ENCODE data around the gene KCNJ6.
A peak's percentile ranks its signal among the peaks of the same experiment; 100 is the strongest.

Gene KCNJ6

DNA sequence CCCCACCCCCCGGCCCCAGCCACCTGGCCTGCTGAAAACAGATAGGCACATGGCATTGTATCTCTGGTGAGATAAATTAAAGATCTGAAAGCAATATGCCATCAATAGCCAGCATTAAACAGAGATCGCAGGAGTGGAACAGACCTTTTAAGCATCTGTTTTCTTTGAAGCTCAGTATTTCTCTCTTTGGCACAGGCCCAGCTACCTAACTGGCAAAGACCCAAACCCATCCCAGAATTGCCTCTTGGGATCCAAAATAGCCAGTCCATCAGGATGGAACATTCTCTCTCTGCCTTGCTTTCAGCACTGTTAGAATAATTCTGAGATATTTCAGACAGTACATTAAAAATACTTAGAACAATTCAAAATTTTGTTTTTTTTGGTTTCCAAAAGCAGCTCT is 46.0 kb downstream of the KCNJ6 start:
- TF ChIP-seq, protein P1, sequence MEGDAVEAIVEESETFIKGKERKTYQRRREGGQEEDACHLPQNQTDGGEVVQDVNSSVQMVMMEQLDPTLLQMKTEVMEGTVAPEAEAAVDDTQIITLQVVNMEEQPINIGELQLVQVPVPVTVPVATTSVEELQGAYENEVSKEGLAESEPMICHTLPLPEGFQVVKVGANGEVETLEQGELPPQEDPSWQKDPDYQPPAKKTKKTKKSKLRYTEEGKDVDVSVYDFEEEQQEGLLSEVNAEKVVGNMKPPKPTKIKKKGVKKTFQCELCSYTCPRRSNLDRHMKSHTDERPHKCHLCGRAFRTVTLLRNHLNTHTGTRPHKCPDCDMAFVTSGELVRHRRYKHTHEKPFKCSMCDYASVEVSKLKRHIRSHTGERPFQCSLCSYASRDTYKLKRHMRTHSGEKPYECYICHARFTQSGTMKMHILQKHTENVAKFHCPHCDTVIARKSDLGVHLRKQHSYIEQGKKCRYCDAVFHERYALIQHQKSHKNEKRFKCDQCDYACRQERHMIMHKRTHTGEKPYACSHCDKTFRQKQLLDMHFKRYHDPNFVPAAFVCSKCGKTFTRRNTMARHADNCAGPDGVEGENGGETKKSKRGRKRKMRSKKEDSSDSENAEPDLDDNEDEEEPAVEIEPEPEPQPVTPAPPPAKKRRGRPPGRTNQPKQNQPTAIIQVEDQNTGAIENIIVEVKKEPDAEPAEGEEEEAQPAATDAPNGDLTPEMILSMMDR (IDR thresholded peaks at IDR 0.05; ENCODE audit: low read depth, low read length), result no peak
- DNase-seq (ENCODE audit: low read depth in 2 of 2), result no peak
- H3K4me3 ChIP-seq (replicated peaks in 1 of 2; ENCODE audit: low read depth in 2 of 2, low read length in 2 of 2), result no peak overlapping the region

DNA sequence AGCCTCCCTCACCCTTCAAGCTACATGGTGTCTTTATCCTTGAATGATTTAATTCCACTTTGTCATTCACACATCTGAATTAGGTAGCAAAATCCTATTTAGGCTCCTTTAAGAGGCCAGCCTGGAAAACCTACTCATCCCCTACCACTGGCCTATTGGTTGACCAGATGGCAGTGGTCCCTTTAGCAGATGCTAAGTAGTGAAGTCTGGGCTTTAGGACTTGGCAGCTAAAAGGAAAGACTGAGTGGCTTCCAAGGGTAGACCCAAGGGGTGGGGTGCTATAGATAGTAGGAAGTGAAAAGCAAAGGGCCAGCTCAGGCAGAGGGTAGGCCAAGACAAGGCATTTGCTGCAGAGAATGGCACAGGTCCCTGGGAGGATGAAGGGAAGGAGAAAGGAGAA is 46.6 kb downstream of the KCNJ6 start:
- no peak for DNase-seq (ENCODE audit: low read depth in 2 of 2)
- H3K4me3 ChIP-seq (replicated peaks in 1 of 2; ENCODE audit: low read depth in 2 of 2, low read length in 2 of 2), result no peak overlapping the region
- TF ChIP-seq, protein P1 (IDR thresholded peaks at IDR 0.05; ENCODE audit: low read depth, low read length), result no peak

DNA sequence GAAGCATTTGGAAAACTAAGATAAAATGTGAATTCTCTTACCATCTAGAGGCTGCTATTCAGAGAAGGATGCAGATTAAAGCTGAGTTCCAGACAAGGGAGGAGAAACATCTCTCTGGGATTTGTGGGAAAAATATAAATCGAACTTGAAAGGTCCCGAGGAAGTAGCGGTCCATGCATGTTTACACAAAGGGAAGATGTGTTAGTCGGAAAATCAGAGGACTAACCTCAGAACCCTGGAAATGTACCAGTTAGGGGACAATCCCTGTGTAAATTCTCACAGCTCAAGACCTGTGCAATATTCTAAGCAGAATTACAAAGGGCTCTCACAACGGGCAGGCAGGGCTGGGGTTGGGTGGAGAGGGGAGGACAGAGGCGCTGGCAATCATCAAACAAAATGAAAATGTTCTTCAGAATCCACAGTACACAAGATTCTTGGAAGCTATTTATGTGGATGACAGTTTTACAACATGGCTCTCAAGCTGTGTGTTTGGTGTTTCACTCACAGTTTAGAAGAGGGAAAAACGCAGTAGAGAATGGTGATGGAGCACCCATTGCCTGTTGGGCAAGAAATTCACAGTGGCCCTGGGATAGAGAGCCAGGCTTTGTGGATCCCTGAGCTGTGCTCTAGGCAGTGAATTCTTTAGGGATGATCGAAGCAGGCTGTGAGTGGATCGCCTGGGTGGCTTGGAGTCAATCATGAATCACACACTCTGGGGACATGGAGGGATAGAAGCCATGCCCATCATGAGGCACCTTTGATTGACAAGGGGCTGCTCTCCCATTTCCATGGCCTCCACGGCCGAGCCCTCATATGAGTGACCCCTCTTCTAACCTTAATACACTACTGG is 47.6 kb downstream of the KCNJ6 start:
- H3K4me3 ChIP-seq (replicated peaks in 1 of 2; ENCODE audit: low read depth in 2 of 2, low read length in 2 of 2), result no peak overlapping the region
- TF ChIP-seq, protein P1 (IDR thresholded peaks at IDR 0.05; ENCODE audit: low read depth, low read length), result no peak
- peak in 1 of 2 donors; percentile 78 for DNase-seq (ENCODE audit: low read depth in 2 of 2)

DNA sequence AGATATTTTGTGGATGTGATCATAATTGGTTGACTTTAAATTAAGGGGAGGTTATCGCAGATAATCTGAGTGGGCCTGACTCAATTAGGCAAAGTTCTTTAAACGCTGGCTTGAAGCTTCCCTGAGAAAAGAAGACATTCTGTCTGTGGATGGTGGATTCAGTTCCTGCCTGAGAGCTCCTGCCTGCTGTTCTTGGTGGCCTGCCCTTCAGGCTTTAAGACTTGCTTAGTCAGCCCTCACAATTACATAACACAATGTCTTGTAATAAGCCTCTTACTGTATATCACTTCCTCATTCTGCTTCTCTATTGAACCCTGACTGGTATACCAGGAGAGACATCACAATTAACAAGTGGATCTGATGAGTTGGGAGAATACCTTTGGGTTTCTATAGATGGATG is 50.2 kb downstream of the KCNJ6 start:
- TF ChIP-seq, protein P1 (IDR thresholded peaks at IDR 0.05; ENCODE audit: low read depth, low read length), result no peak
- peak in 1 of 2 donors; percentile 57 for DNase-seq (ENCODE audit: low read depth in 2 of 2)
- H3K4me3 ChIP-seq (replicated peaks in 1 of 2; ENCODE audit: low read depth in 2 of 2, low read length in 2 of 2), result no peak overlapping the region

DNA sequence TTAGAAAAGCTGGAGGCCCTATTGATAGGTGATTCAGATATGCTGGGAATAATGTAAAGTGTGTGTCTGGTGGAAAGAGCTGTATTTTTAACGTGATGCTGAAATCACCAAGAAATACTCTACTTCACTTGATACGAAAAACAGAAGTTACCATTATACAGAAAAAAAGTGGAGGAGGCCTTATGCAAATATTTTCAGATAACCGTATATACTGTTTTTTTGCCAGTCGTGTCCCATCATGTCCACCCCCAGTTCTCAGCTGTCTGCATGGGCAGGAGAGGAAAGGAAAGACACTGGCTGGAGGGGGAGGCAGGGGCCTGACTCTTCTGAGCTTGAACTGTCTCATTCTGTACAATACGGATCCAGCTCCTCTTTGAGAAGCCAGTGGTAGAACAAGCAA is 51.1 kb downstream of the KCNJ6 start:
- DNase-seq (ENCODE audit: low read depth in 2 of 2), result no peak
- no peak overlapping the region for H3K4me3 ChIP-seq (replicated peaks in 1 of 2; ENCODE audit: low read depth in 2 of 2, low read length in 2 of 2)
- TF ChIP-seq, protein P1 (IDR thresholded peaks at IDR 0.05; ENCODE audit: low read depth, low read length), result no peak

DNA sequence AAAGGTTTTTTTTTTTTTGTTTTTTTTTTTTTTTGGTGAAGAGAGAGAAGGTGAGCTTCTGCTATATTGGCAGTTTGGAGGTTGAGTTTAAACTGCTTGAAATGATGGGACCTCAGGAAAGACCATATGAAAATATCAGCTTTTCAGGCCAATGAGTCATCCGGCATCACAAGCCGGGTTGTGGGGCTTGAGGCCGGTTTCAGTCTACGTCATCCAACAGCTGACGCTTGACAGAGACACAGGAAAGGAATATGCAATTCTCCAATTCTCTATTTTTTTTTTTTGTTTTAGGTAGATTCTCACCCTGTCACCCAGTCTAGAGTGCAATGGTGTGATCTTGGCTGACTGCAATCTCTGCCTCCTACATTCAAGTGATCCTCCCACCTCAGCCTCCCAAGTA is 52.4 kb downstream of the KCNJ6 start:
- no peak overlapping the region for H3K4me3 ChIP-seq (replicated peaks in 1 of 2; ENCODE audit: low read depth in 2 of 2, low read length in 2 of 2)
- DNase-seq (ENCODE audit: low read depth in 2 of 2), result peak; percentile 34 to 87
- TF ChIP-seq, protein P1 (IDR thresholded peaks at IDR 0.05; ENCODE audit: low read depth, low read length), result no peak

Measured in cardiac fibroblast (primary cell).